Limb (tissue), 2 donors: ENCODE results near the gene PCDHA1.
"Not testable (repeated sequence)": the region's sequence is repeated elsewhere in the genome, so short reads cannot be mapped to it uniquely, and the experiment has no call there.

Source experiments
- DNase-seq, 2 donors: peaks; one replicate each; pipeline ENCODE4 v3.0.0-alpha.2; 2016; ENCODE audit errors: extremely low spot score in 2 of 2

Gene PCDHA1

GRCh38 chr5:140785905-140786686 is at the start of gene PCDHA1:
Gene PCDHA1 (plus strand): TSS chr5:140786140.
- DNase-seq = no peak

GRCh38 chr5:140737486-140737885 is 48.5 kb upstream of the PCDHA1 start:
- DNase-seq = no peak

- no peak for DNase-seq
Measured at GRCh38 chr5:140741967-140742366, 44.0 kb upstream of the PCDHA1 start.

GRCh38 chr5:140753561-140753960 is 32.4 kb upstream of the PCDHA1 start:
- DNase-seq = no peak

GRCh38 chr5:140764177-140764973 is 21.6 kb upstream of the PCDHA1 start:
- no peak for DNase-seq

- DNase-seq = no peak
Measured at GRCh38 chr5:140767444-140767843, 18.5 kb upstream of the PCDHA1 start.

GRCh38 chr5:140780512-140780911 is 5.4 kb upstream of the PCDHA1 start:
- no peak for DNase-seq

GRCh38 chr5:140787422-140787821 is 1.5 kb downstream of the PCDHA1 start:
- not testable (repeated sequence) for DNase-seq

GRCh38 chr5:140787849-140788504 is 2.0 kb downstream of the PCDHA1 start:
- DNase-seq = not testable (repeated sequence)

GRCh38 chr5:140791089-140791488 is 5.1 kb downstream of the PCDHA1 start:
- DNase-seq = no peak

GRCh38 chr5:140794595-140795258 is 8.8 kb downstream of the PCDHA1 start, which contains the start of gene PCDHA2:
Gene PCDHA2 (plus strand): TSS chr5:140794852.
- DNase-seq = no peak

GRCh38 chr5:140795259-140795641 is 9.3 kb downstream of the PCDHA1 start:
- DNase-seq = no peak

GRCh38 chr5:140796072-140796717 is 10.3 kb downstream of the PCDHA1 start:
- DNase-seq = not testable (repeated sequence)

GRCh38 chr5:140796718-140797095 is 10.8 kb downstream of the PCDHA1 start:
- no peak for DNase-seq

- DNase-seq = no peak
Measured at GRCh38 chr5:140800816-140801493, 15.0 kb downstream of the PCDHA1 start, which contains the start of gene PCDHA3. Gene PCDHA3 (plus strand): TSS chr5:140801057.

- no peak for DNase-seq
Measured at GRCh38 chr5:140801494-140801841, 15.5 kb downstream of the PCDHA1 start.

- DNase-seq = not testable (repeated sequence)
Measured at GRCh38 chr5:140802381-140802780, 16.4 kb downstream of the PCDHA1 start.

- DNase-seq = no peak
Measured at GRCh38 chr5:140802781-140803271, 16.9 kb downstream of the PCDHA1 start.

GRCh38 chr5:140806834-140807775 is 21.2 kb downstream of the PCDHA1 start, which contains the start of gene PCDHA4:
Gene PCDHA4 (plus strand): TSS chr5:140807068.
- DNase-seq = no peak
